GM19023 (cell line): Measurements from ENCODE around the gene RHCE.
"Not testable (repeated sequence)": the region's sequence is repeated elsewhere in the genome, so short reads cannot be mapped to it uniquely, and the experiment has no call there.

Experiments
- ATAC-seq: cut with Tn5 transposase; IDR thresholded peaks from one replicate; pipeline ENCODE4 v1.9.1; 2021; ENCODE audit warnings: mild to moderate bottlenecking, moderate library complexity; ENCODE audit not compliant: unreplicated experiment

RHCE gene

DNA sequence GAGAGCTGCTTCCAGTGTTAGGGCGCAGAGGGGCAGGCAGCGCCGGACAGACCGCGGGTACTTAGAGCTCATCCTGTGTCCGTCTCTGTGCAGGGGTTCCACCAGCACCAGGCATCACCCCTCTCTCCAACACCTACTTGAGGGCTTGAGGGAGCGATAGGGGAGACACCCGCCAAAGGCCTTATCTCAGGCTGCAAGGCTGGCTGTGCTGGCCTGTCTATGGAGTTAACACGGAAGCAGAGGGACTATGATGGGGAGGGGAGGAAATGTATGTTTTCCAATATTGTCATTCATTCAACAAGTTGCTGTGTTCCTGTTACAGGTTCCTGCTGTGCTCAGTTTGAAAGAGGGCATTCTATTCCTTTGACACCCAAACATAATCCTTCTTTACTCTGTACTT is at the start of gene RHCE:
RHCE (minus strand) TSS at position 111 of the 400 bp plus-strand sequence; CDS start at position 72, 39 bp downstream.
- not testable (repeated sequence) for ATAC-seq

DNA sequence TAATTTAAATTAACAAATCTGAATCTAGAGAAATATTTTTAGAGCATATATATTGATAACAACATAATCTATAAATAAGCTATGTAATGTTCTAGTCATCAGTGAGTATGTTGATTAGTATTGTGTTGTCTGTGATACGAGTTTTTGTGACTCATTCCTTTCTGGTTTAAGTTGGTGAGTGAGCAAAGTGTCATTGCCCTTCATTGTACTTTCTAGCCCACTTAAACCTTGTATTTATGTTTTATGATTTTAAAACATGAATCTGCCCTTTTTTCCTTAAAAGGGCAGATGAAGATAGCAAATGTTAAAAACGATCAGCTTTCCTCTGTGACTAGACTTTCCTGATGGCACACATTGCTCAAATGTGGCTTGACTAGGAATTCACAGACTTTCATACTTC is 48.6 kb upstream of the RHCE start:
- no peak for ATAC-seq

DNA sequence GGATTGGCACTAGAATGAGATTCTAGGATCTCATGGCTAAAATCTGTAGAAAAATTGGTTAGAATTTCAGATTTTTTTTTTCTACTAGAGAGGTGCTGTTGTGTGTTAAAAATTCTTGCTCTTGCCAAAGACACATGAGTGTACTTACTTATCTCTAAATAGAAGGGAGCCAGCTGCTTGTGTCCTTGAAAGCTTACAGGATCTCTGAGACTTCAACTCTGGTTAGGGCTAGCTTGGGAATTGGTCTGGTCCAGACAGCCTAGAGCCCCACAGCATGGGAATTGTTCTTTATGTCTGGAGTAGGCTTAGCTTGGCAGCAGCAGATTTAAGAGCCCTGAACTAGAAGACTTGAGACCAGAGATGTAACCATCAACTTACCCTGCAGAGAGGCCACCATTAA is 47.4 kb upstream of the RHCE start:
- ATAC-seq = no peak

DNA sequence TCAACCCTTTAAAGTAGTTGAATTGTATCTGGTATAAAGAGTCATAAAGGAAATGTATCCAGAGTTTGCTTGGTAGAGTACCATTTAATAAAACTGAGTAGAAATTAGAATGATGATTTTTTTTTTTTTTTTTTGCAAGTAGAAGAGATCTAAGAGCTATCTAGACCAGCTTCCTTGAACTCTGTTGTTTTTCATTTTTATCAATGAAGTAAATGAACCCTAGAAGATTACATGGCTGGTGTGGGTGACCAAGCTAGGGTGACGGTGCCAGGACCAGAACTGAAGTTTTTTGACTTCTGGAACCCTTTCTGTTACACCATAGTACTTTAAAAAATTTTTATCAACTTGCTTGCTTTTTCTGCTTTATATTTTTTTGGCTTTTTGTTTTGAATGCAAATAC is 47.0 kb upstream of the RHCE start:
- no peak for ATAC-seq

DNA sequence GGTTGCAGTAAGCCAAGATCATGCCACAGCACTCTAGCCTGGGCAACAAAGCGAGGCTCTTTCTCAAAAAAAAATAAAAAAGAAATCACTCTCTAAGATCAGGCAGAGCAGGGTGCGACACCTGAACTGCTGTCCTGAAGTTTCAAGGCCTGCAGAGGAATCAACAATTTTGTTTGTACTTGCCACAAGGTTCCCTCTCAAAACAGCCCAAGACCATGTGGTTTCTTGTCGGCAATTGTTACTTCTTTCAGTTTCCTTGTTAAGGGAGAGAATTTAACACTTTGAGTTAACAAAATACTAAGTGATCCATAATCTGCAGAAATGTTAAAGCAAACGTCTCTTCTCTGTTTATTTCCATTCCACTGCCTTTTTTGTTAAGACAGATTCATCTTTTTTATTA is 46.6 kb upstream of the RHCE start:
- ATAC-seq = no peak

DNA sequence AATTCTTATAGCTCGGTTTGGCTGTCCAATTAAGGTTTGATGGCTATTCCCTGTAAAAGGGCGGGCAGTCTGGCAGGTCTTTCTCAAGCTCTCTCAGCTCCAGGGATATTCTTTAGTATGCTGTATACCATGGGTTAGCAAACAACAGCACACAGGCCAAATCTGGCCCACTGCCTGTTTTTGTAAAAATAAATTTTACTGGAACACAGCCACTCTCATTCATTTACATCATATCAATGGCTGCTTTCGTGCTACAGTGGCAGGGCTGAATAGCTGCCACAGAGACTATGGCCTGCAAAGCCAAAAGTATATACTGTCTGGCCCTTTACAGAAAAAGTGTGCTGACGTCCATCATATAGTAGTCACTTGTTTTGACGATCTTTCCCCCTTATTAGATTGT is 42.1 kb upstream of the RHCE start:
- ATAC-seq = no peak

DNA sequence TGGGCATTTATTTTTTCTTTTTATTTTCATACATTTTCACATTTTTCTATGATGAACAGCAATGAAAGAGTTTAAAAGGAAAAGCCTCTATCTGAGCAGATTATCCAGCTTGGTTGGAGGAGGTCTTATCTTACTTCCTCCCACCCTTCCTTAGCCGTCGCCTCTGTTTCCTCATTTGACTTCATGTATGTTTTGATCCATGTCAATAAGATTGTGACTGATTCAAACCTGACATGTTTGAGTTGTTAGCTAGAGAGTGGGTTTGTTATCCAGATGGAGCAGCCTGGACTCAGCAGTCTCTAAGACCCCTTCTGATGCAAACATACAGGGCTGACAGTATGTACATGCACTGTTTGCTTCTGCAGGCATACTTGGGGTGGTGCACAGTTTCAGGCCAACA is 41.2 kb upstream of the RHCE start:
- no peak for ATAC-seq

DNA sequence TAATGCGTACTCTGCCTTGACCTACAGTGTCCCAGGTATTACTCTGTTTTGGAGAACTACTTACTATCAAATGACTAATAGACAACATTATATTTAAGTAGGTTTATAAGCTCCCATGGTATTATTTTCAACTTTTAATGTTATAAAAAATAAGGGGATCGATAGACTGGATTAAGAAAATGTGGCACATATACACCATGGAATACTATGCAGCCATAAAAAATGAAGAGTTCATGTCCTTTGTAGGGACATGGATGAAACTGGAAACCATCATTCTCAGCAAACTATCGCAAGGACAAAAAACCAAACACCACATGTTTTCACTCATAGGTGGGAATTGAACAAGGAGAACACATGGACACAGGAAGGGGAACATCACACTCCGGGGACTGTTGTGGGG is 40.2 kb upstream of the RHCE start:
- ATAC-seq = not testable (repeated sequence)

DNA sequence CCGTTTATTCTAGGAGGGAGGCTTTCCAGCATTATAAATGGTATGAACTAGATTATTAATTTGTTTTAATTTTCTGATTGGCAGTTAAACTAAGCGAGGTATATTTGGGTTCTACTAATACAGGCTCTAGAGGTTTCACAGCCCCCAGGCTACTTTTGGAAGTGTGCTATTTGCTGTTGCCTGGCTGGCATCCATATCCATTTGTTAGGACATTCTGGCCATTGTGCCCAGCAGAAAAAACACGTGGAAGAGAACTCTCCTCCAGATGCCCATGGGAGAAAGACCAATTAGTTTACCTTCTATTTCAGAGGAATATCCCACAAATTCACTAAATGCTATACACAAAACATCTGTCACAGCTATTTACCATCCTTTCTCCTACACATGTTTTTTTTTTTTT is 39.4 kb upstream of the RHCE start:
- ATAC-seq = no peak

DNA sequence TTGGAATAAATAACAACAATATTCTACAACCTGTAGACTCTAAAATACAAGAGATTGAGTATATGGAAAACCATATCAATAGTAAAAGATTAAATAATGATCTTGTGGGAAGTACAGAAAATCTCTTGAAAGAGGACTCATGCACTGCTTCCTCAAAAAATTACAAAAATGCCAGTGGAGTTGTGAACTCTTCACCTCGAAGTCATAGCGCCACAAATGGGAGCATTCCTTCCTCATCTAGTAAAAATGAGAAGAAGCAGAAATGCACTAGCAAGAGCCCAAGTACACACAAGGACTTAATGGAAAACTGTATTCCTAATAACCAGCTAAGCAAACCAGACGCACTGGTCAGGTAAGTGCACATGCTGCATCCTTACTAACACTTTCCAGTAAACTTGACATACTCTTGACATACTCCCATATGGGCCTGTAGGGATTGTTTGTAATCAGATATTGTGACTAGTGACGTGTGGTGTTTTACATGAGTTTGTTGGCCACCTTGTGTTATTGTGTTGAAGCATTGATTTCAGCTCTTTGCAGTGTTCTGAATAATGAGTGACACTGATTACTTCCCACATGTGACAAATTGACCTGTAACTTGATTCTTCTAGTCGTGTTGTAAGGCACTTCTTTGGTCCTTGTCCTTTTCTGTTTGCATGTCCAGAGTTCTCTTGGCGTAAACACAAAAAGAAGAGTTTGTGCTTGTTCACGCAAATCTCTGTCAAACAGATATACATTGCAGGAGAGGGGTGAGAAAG is 38.1 kb upstream of the RHCE start:
- no peak for ATAC-seq

DNA sequence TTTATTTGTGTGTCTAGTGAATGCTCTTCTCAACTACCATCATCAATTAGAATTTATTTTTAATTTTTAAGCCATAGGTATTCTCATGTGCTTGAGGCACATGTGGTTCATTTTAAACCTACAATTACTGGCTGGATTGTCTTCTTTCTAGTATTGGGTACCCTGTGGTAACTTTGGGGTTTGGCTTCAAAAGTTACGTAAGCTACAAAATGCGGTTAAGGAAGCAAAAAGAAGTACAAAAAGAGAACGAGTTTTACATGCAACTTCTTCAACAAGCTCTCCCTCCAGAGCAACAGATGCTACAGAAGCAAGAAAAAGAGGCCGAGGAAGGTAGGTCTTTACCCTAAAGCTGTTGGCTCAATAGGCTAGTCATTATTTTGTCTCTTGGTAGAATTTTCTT is 35.9 kb upstream of the RHCE start:
- ATAC-seq = no peak

DNA sequence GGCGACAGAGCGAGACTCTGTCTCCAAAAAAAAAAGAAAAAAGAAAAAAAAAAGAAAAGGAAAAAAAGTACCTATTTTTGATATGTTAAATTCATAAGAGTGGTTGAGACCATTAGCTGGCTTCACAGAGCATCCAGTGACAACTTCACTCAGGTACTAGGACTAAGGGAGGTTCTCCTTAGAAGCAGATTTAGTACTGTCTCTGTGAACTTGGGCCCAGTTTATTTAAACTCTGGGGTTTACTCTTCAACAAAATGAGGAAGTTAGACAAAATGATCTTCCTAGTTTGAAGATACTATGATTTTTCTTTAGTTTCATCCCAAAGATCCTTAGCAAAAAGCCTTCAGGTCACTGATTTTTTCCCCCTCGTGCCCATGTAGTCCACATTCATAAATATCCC is 31.3 kb upstream of the RHCE start:
- ATAC-seq = no peak

DNA sequence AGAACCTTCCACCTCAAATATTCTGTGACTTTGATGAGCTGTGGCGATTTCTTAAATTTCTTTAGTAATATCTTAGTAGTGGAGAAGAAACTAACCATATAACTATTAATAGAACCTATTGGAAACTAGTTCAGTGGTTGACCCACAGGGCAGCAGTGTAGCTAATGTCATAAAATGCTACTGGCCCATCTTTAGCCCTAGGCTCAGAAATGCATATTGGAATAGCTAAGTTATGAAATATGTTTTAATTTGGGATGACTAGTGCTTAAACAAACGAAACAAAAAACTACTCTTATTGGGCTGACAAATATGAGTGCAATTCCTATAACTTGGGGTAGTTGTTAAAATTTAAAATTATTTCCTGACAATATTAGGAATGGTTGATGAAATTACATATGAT is 30.3 kb upstream of the RHCE start:
- ATAC-seq = no peak

DNA sequence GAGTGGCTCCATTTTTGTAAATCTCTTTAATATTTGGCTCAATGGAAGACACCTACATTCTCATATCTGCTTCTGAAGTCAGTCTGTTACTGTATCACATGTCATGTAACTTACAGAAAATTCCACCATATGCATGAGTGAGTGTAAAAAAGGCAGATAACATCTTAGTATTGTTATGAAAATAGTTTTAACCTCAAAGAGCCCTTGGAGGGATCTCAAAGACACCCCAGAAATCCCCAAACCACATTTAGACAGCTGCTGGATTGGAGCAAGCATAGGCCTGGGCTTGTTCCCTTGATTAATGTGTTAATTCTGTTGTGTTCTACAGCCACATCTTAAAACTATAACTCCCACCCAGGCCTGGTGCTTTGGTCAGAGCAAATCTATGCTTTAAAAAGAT is 26.9 kb upstream of the RHCE start:
- ATAC-seq = peak; percentile 64

DNA sequence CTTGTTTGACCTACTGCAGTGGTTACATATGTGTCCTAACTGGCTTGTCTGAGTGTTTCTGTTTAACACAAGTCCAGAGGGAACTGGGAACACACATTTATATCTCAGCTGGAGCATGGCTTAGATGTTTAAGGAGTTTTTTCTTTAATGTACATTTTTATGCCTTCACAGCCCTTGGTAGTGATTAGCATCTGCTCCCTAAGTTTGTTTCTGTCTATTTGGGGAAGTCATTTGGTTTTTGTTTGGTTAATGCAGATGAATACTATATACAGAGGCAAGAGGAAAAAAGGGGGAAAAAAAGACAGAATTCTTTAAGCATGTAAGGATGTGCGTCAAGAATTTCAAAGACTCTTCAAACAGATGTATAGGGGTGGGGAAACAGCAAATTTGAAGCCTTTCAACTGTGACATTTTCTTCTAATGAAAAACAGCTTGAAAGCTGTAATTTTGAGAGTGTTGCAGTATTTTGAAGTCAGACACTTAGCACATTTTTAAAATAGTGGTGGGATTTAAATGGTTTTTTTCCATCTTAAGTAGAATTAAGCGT is 25.4 kb upstream of the RHCE start:
- ATAC-seq = no peak

DNA sequence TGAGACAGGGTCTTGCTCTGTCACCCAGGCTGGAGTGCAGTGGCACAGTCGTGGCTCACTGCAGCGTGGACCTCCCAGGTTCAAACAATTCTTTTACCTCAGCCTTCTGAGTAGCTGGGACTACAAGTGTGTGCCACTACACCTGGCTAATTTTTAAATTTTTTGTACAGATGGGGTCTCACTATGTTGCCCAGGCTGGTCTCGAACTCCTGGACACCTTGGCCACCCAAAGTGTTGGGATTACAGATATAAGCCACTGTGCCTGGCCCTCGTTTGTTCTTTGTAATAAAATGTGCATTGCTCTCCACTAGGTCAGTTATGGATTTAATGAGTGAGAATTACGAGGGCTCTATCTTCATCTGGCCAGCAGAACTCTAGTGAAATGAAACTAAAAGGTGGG is 24.0 kb upstream of the RHCE start:
- ATAC-seq = not testable (repeated sequence)

DNA sequence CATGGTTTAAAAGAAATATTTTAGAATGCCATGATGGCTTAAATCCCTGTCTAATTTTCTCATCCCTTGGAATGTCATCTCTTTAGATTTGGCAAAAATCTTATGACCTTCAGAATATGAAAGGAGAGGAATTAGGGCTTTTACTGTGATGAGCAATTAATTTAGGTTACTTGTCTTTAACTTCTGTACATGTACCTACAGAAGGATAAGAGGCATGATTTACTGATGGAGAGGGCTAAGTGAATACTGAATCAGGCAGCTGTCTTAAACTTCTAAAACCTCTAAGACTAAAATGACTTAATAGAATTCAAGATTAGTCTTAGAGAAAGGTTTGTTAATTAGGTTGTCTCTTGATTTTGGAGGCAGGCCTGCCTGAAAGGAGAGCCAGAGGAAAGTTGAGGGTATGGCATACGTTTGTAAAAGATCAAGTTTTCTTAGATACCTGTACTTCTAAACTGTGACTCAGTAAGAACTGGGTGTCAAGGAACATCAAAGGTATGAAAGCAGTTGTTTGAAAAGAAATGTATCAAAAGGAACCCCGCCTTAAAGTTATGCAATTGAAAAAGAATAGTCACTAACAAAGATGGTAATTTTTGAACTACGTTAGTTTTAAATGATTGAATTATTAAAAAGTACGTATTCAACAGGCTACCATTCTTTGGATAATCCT is 22.5 kb upstream of the RHCE start:
- ATAC-seq = no peak

DNA sequence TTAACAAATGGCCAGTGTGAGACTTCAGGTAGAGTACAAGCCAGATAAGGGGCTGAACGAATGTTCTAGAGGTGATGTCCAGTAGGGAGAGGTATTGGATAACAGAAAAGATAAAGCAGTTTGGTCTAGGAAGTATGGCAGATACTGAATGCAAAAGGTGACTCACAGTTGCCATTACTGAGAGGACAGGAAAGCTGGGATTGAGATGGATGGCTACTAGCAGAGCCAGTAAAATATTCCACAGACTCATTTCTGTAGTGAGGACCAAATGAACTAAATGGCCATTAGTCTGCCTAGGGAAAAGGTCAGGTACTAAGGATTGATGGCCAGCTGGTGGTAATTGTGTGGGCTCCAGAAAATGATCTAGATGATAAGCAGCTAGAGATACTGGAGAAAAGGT is 21.6 kb upstream of the RHCE start:
- ATAC-seq = no peak

DNA sequence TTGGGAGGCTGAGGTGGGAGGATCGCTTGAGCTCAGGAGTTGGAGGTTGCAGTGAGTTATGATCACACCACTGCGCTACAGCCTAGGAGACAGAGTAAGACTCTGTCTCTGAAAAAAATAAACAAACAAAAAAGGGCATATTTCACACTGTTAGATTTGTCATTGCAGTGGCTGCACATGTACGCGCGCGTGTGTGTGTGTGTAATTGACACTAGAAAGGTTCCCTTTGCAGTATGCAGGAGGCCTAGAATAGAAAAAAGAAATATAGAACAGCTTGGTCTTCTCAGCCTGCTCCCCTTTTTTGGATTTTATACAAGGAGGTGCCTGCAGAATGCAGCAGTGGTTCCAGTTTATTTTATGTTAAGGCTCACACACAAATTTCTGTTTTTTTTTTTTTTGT is 18.7 kb upstream of the RHCE start:
- no peak for ATAC-seq

DNA sequence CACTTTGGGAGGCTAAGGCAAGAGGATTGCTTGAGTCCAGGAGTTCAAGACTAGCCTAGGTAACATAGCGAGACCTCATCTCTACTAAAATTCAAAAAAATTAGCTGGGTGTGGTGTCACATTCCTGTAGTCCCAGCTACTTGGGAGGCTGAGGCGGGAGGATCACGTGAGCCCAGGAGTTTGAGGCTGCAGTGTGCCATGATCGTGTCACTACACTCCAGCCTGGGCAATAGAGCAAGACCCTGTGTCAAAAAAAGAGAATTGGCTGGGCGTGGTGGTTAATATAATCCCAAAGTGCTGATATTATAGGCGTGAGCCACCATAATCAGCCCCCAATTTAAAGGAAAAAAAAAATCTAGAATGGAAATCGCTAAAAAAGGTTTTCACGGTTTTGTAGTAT is 17.0 kb upstream of the RHCE start:
- no peak for ATAC-seq

DNA sequence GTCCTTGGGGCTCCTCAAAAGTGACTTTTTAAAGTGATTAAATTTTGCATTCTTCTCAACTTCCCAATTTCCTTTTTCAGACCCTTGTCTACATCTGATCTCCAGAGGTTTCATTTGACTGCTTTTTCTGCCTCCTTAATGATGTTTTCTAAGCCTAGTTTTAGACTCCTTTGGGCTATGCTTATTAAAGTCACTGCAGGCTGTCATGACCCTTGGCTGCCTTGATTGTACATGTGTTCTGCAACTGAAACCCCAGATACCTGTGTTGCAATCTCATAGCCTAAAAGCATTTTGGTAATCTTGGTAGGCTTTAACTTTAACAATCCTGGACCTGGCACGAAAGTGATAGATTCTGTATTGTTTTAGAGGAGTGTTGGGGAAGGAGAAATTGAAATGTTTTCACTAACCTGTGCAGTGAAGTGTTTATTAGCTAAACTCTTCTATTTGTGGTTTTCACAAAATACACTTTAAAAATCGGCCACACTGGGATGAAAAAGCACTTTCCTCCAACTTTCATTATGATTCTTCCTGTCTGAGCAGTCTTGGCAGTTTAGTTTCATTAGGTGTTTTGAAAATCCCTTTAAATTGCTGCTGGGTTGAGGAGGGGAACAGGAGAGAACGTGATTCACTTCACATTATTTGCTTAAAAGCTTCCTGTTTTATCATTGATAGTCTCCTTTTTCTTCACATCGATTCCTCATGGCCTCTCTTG is 14.9 kb upstream of the RHCE start:
- no peak for ATAC-seq
